NOMO-1 treated with DMSO at 0.1 percent for 48 hours (cell line): ENCODE data around the gene C1QL4.

Experiments
- DNase-seq: peaks from one replicate; lab custom pipeline; 2025; ENCODE audit not compliant: unreplicated experiment; lab: John Stamatoyannopoulos, UW

The C1QL4 gene

DNA sequence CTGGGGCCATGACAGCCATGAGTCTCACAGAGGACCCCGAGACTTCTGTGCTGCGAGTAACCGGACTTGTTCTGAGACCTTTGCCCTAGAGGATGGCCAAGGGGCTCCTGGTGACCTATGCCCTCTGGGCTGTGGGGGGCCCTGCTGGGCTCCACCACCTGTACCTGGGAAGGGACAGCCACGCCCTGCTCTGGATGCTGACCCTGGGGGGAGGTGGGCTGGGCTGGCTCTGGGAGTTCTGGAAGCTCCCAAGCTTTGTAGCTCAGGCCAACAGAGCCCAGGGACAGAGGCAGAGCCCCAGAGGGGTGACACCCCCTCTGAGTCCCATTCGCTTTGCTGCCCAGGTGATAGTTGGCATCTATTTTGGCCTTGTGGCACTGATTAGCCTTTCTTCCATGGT lies 11.8 kb upstream of the C1QL4 start:
- no peak for DNase-seq

DNA sequence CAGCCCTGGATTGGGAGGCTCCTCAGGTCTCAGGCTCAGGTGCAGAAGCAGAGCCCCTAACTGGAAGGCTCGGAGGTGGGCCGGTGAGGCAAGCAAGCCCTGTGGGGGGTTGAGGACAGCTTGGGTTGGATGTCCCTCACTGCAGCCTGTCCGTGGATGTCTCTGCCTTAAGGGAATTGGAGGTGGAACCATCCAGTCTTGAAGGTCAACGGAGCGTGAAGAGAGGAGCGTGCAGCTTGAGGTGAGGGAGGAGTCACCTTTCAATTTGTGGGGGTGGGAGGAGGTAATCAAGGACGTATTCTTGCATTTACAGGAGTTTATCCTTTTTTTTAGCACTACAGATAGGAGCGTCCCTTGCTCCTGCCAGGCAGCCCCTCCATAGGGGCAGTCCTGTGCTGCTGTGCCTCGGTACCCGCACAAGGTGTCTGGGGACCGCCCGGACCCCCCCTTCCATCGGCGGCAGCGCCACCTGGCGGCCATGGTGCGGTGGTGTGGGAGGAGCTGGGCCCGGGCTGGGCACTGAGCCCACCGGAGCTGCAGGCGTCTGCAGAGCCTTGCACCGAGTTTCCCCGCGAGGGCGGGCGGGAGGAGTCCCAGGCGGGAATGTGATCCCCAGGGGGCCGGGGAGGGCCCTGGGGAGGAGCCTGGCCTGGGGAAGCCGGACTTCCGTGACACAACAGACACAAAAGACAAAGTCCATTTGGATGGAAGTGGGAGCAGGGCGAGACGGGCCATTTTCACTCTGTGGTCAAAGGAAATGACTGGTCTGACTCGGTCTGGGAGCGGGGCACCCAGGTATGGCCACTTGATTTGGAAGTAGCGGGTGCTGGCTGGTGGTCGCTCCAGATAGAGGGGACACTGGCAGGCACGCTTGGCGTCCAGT lies 10.6 kb upstream of the C1QL4 start:
- DNase-seq: peak; percentile 6

DNA sequence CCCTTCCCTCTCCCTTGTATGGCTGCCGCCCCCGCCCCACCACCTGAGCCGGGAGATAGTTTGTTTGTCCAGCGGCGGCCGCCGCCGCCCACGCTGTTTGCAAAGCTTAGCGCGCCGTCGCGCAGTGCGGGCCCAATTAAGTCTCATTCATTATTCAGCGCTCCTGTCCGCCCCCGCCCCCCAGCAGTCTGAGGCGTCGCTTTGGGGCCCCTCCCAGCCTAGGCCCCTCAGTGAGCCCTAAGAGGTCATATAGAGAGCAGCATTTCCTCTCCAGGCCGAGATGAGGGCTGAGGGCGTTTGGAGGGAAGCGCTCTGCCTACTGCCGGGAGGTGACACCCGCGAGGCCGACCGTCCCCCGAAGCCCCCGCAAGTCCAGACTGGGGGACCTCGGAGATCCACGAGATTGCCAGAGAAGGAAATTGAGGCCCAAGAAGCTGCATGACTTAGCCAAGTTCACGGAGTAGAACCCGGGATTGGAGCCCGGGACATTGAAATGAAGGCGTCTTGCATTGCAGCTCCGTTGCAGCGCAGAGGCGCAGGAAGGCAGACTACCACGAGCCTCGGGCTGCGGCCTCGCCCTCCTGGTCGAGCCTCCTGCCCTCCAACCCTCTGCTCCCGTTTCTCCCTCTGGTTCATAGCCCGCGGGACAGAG lies 9.8 kb upstream of the C1QL4 start, which contains the start of gene DNAJC22:
Gene DNAJC22, plus strand, starts transcription at position 230 of the 652 bp plus-strand sequence. CDS start 1,985 bp downstream, outside the sequence.
- DNase-seq: peak; percentile 35

DNA sequence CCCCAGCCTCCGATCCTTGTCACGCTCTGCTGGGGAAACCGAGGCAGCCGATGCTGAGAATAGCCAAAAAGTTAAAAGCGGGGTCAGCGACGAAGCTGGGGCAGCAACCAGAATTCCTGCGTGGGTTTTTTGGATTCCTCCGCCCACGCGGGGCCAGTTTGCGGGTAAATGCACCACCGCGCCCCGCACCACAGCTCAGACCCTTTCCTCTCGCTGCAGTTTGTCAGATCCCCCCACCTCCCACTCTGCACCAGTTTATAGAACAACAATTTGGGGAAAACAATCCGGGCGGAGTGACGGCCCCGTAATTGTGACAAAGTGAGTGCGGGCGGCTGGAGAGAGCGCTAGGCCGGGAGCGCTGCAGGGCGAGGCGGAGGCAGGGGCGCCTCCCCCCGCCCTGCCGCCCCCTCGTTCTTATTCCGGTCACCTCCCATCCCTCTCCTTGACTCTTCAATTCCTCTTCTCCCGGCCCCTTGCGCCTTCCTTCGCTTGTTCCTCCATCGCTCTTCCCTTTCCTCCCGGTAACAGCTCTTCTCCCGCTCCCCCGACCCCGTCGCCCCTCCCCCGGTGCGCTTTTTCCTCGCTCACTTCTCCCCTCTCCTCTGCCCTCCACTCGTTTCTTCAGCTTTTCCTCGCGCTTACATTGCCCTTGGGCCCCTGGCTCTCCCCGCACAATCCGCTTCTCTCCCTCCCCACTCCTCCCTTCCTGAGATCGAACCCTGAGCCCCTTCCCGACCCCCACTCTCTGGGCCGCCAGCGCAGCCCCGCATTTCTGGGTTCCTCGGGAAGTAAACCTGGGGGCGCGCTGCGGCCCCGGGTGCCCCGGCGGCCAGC lies 9.1 kb upstream of the C1QL4 start:
- DNase-seq: no peak

DNA sequence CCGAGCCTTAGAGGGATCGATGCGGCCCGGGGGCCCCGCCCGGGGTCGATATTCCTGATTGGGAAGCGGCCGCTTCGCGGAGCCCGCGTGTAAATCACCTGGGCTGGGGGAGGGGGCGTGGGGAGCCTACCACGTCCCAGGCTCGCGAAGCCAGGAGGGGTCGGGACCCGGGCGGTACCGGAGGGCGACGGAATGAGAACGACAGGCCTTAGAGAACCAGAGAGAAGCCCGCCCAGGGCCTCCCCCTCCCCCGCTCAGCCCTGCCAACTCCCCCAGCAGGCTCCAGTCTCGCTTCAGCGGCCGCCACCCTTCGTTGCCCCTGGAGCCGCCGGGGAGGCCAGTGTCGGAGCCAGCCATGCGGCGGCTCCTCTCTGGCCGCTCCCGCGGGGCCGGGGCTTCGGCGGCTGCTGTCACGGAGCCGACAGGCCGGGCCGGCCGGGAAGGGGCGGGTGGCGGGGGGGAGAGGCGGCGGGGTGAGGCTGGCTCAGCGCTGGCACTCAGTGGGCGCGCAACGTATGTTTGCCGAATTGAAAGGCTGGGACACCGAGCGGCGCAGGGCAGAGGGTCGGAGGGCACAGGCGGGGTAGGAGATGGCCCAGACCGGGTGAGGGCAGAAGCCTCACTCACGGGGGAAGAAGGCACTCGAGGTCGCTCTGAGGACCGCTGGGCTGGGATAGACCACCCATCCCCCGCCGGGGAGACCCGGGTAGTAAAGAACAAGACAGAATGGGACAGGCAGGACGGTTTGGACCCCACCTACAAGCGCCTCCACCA lies 8.2 kb upstream of the C1QL4 start:
- no peak for DNase-seq

DNA sequence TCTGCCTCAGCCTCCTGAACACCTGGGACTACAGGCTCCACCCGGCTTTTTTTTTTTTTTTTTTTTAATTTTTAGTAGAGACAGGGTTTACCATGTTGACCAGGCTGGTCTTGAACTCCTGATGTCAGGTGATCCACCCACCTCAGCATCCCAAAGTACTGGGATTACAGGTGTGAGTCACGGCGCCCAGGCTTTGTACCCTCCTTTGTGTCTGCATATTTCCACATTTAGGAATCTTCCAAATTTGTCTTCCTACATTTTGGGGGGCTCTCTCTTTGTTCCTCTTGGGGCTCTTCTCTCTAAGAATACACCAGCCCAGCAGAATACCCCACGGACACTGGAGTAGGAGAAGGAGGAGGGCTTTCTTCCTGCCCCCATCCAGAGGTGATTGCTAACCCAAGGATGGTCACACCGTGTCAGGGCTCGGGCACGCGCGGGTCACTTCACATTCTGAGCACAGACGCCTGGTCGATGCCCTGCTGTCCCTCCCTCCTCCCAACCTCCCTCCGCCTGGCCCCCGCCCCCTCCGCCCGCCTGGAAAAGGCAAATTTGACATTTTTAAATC lies 7.6 kb upstream of the C1QL4 start:
- DNase-seq: no peak

DNA sequence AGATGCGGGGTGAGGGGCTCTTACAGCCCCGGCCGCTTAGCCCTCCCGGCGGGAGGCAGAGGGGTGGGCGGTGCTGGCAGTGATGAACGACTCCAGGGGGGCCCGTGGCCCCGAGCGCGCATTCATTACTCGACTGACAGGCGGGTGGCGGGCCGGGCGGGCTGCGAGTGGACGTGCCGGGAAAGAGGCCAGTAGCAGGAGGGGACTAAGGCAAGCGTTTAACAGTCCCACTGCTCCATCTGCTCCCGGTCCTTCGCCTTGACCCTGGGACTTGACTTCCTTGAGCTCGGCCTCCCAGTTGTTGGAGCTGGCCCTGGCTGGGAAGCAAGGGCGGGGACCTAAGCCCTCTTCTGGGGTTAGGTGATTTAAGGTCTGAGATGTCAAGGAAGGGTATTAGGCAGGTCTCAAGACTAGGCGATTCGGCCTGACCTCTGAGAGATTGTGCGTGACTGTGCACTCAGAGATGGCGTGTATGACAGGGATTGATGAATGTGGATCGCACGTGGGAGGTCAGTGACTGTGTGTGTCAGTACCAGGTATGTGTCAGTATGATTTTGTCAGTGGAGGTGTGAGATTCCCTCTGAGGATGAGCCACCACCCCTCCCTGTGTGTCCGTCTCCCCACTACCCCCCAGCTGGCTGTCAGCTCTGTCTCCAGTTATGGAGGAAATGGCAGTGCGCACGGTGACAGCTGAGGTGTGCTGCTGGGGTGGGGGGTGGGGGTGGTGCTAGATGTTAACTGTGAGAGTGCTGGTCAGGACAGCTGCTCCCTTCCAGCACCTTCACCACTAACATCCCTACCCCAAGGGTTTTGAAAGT lies 6.1 kb upstream of the C1QL4 start:
- DNase-seq: no peak

DNA sequence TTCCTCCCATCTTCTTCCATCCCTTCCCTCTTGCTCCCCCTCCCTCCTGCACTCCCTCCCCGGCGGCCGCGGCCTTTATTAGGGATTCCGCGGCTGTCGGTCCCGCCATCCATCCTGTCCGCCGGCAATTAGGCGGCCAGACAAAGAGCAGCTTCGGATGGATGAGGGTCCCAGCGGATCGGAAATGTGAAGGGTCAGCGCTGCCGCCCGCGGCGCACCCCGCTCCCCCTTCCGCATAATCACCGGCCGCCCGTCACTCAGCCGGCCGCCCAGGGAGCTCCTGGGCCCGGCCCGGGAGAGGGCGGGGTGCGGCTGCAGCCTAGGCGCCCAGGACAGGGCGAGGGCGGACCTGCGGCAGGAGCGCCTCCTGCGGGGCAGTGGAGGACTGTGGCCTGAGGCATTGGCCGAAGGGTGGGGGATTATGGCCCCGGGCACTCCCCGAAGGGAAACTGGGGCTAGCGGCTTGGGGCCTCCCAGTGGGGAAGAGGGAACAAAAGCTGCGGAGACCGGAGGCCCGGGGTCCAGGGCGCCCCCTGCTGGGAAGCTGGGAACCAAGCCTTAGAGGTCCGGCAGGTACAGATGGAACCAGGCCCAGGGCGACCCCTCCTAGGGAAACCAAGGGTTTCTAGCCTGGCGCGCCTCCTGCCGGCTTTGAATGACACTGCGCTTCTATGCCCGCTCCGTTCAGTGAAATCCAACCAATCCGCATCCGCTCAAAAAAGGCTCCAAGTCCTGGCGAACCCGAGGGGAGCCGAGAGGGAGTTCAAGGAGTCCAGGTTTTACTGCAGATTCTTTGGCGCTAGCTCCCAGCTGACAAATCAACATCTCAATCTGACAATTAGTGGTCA lies 5.3 kb upstream of the C1QL4 start:
- DNase-seq: peak; percentile 94

DNA sequence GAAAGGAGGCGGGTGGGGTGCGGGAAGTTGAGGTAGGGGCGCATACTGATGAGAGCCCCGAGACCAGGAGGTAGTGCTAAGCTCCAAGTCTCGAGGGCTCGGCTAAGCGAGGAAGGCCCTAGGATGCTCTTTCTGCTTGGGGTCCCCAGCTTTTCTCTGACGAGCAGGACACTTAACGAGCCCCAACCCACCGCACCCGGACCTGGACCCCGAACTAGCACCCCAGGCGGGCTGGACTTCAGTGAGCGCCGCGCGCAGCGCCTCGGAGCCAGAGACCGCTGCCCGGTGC lies 4.7 kb upstream of the C1QL4 start:
- no peak for DNase-seq

DNA sequence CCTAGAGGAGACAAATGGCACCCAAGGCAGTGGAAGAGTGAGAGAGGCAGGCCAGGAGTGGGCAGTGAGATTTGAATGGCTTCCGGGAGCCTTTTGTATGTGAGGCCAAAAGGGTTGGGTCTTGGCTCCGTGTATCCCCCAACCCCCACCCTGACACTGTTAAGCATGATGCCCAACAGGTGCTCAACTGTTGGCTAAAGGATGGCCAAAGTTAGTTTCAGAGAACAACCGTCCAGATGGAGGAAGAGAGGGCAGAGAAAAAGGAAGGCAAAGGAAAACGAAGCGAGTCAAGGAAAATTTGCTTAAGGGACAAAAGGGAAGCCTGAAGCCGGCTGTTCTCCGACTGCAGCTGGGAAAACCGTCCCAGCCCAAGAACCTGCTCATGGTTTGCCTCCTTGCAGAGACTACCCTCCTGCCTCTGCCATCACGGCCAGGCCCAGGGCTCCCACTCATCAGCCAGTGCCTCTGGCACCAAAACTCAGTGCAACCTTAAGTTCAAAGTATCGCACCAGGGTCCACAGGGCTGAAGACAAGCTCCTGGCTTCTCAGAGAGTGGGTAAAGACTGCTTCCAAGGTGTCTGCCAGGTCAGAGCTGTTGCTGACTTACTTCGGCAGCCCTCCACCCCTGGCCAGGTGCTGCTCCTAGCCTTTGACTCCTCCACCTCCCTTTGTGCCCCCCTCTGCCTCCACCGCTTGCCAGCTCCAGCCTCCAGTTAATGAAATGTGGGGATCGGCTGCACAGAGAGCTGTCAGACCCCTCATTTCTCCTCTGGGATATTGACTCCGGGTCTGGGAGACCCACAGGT lies 4.2 kb upstream of the C1QL4 start:
- DNase-seq: no peak

DNA sequence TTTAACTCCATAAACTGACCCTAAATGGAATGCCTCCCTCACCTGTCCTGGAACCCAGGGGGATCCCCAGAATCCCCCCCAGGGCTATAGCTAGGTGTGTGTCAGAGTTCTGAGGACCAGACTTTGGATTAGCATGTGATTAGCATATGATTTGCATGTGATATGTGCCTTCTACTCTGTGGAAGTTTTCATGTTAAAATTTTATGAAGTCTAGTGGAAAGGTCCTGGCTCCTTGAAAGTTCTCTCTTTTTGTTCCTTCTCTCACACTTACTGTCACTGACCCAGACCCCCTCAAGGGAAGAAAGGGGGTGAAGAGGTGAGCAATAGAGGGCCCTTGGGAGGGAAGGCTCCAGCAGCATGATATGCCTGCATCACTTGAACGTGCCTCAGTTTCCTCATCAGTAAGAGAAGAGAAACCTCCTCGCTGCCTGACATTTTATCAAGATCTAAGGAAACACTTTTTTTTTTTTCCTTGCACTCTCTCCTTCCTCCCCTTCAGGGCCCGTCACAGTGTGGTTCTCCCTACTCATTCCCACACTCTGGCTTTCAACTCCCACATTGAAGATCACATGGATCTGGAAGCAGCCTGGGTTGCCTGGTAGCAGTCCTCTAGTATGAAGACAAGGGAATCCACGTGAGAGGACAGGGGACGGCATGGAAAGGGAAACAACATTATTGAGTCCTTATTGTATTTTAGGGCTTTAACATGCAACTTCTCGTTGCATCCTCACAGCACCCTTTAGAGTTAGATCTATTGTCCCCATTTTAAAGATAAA lies 3.3 kb upstream of the C1QL4 start:
- DNase-seq: no peak

DNA sequence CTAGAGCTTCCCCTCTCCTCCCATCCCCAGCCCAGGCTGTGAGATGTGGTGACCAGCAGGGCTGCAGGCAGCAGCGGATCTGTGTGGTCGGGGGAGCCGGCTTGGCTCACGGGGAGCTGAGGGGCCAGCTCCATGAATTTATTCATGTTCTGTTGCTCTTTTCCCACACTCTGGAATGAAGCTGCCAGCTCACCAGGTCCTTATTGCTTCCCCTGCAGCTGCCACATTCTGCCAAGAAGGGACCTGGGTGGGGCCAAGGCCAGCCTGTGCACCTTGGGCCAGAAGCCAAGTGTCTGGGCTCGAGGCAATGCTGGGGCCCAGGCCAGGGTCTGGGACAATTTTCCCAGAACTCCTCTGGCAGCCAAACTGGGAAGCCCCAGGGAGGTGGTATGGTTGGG lies 2.5 kb upstream of the C1QL4 start:
- DNase-seq: no peak

DNA sequence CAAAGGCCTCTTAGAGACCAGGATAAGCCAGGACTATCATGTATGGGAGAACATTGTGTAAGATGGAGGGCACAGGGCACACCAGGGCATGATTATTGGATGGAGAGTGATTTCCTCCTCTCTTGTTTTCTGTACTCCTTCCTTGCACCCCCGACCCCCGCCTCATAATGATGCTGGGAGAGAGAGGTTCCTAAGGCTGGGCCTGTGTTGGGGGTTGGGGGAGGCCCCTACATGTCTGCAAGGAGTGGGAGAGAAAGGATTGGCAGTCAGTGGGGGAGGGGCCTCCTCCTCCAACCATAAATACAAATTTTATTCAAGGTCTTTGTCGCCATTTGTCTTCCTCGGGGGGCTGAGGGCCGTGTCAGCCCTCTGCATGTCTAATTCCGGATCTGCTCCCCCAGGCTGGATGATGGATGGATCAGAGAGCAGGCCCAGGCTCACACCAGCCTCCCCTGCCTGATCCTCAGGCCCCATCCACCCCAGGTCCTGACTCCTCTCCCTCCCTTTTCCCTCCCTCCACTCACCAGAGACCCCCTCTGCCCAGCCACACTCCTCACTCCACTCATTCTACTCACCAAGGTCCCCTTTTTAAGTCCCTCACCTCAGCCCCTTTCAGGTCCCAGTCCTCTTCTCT lies 2.0 kb upstream of the C1QL4 start:
- no peak for DNase-seq

DNA sequence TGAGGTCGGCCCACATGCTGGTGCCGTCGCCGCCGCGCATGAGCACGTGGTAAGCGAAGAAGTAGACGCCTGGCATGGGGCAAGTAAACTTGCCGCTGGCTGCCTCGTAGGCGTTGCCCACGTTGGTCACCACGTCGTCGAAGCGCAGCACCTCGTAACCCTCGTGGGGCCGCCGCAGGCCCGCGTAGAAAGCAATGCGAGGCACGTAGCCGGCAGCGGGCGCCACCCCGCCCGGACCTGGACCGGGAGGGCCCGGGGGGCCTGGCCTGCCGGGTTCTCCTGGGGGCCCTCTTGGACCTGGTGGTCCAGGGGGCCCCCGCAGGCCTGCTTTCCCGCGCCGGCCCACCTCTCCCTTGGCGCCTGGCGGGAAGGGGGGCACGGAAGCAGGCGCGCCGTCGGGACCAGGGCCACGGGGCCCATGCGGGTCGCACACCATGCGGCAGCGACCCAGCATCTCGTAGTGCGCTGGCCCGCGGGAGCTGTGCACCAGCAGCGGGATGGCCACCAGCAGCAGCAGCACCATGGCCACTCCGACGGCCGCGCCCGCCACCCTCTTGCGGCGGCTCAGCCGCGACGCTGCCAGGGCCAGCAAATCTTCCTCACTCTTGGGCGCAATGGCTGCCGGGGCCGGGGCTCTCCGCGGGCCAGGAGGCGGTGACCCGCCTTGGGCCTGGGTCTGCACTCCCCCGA lies 888 bp downstream of the C1QL4 start:
- DNase-seq: no peak

DNA sequence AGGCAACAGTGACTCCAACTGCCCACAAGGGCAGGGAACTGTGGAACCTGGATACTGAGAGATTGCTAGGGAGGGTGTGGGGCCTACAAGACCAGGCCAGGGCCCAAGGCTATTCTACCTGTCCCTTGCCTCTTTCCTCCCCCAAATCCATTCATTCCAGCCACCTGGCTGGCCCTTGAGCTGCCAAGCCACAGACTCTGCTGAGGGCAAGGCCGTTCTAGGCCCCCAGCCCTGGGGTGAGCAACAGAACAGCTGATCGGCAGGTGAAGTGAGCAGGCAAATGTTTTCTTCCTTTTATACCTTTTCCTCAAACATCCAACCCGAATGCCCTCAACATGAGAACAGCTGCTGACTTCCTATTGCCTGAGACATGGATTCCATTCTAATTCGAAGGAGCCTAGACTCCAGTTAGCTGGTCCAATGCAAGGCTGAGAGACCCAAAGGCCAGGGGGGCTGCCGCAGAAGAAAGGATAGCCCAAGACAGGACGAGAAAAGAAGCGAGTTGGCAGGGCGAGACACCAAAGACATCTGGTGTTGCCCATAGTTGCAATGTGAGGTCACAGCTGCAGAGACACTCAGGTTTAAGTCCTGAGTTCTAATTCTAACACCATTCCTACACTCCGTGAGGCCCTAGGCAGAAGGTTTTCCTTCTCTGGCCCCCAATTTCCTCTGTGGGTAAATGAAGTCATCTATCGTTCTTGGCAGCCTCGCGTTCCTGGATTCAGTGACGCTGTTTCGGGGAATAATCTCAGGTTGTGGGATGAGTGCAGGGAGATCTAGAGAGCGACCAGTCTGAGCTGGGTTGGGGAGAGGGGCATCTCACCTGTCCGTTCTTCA lies 1.7 kb downstream of the C1QL4 start:
- no peak for DNase-seq
